ENCODE data around the gene DNASE1L2. TPM values are rescaled to one million over a fixed set of nuclear protein-coding genes. Genes with fewer than 3 reads are reported as not detected.

DNASE1L2 gene
- total RNA-seq, 3 donors from 2014 or later, result 0.87 to 1.9 (median 1.1) TPM

GRCh38 chr16:2208308-2208707, 27.9 kb upstream of the DNASE1L2 start:
- no peaks in the 10 kb centered on the region for H3K36me3 ChIP-seq (ENCODE audit: low read depth)
- no peak for TF ChIP-seq CTCF (IDR thresholded peaks at IDR 0.05)
- DNase-seq (no peak), ATAC-seq (no peak)
- intact Hi-C loops (cut with DNase I, micrococcal nuclease), result no loop called here
- H3K4me3 ChIP-seq, result no peak overlapping the region
- peaks cover 25% of the 10 kb centered on the region for H3K4me1 ChIP-seq (ENCODE audit: low read depth)
- H3K9me3 ChIP-seq, result no peaks in the 10 kb centered on the region

GRCh38 chr16:2208772-2209171, 27.5 kb upstream of the DNASE1L2 start:
- Histone ChIP-seq H3K4me3 (no peak overlapping the region), H3K36me3 (ENCODE audit: low read depth) (no peaks in the 10 kb centered on the region), H3K4me1 (ENCODE audit: low read depth) (peaks cover 29% of the 10 kb centered on the region), H3K9me3 (no peaks in the 10 kb centered on the region)
- intact Hi-C loops (cut with DNase I, micrococcal nuclease), result no loop called here
- no peak for TF ChIP-seq CTCF (IDR thresholded peaks at IDR 0.05)
- DNase-seq, result no peak
- no peak for ATAC-seq

GRCh38 chr16:2209258-2210008, 26.8 kb upstream of the DNASE1L2 start:
- ATAC-seq (no peak), DNase-seq (no peak)
- TF ChIP-seq CTCF (IDR thresholded peaks at IDR 0.05), result no peak
- Histone ChIP-seq H3K9me3 (no peaks in the 10 kb centered on the region), H3K4me3 (no peak overlapping the region), H3K4me1 (ENCODE audit: low read depth) (peaks cover 31% of the 10 kb centered on the region), H3K36me3 (ENCODE audit: low read depth) (no peaks in the 10 kb centered on the region)
- intact Hi-C loops (cut with DNase I, micrococcal nuclease), result no loop called here

GRCh38 chr16:2210009-2210332, 26.3 kb upstream of the DNASE1L2 start:
- TF ChIP-seq CTCF (IDR thresholded peaks at IDR 0.05), result no peak

GRCh38 chr16:2210386-2211365, 25.6 kb upstream of the DNASE1L2 start, which contains the start of gene BRICD5:
TSS of gene BRICD5 (minus strand) at chr16:2210863. CDS start at chr16:2210833, 30 bp downstream.
- intact Hi-C loops (cut with DNase I, micrococcal nuclease), result no loop called here
- TF ChIP-seq CTCF (IDR thresholded peaks at IDR 0.05), result no peak
- no peak for DNase-seq
- Histone ChIP-seq H3K4me1 (ENCODE audit: low read depth) (peaks cover 29% of the 10 kb centered on the region), H3K4me3 (no peak within 1 kb of the TSS), H3K9me3 (no peaks in the 10 kb centered on the region), H3K36me3 (ENCODE audit: low read depth) (no peaks in the 10 kb centered on the region)
- ATAC-seq, result no peak

More at GRCh38 chr16:2210009-2210332, 26.3 kb upstream of the DNASE1L2 start:
- ATAC-seq, result no peak
- Histone ChIP-seq H3K4me1 (ENCODE audit: low read depth) (peaks cover 29% of the 10 kb centered on the region), H3K4me3 (no peak overlapping the region), H3K9me3 (no peaks in the 10 kb centered on the region), H3K36me3 (ENCODE audit: low read depth) (no peaks in the 10 kb centered on the region)
- no peak for DNase-seq
- intact Hi-C loops (cut with DNase I, micrococcal nuclease), result no loop called here

Data from mucosa of descending colon (tissue), 3 donors.